KMS-11 (cell line): ENCODE data around the gene TTPAL.

Source experiments
- H2AFZ ChIP-seq: fragments of 200-600 bp; sonication (generic); 2 replicates; pipeline ENCODE4 v1.6.1; 2016; ENCODE audit warnings: antibody characterized with exemption, mixed run types, low read depth
- H3K27ac ChIP-seq: fragments of 200-600 bp; sonication (generic); 2 replicates; pipeline ENCODE4 v1.6.1; 2016; ENCODE audit warnings: mild to moderate bottlenecking, mixed run types
- H3K27me3 ChIP-seq: fragments of 200-600 bp; sonication (generic); 2 replicates; pipeline ENCODE4 v1.6.1; 2017; ENCODE audit warnings: mild to moderate bottlenecking, low read depth, mixed run types, moderate library complexity; ENCODE audit not compliant: insufficient read depth
- H3K36me3 ChIP-seq: fragments of 200-600 bp; sonication (generic); 2 replicates; pipeline ENCODE4 v1.6.1; 2017; ENCODE audit warnings: mild to moderate bottlenecking, mixed run types; ENCODE audit not compliant: insufficient read depth
- H3K4me1 ChIP-seq: fragments of 200-600 bp; sonication (generic); 2 replicates; pipeline ENCODE4 v1.6.1; 2016; ENCODE audit warnings: mild to moderate bottlenecking, low read depth, mixed run types; ENCODE audit not compliant: poor library complexity, severe bottlenecking
- H3K4me2 ChIP-seq: fragments of 200-600 bp; sonication (generic); 2 replicates; pipeline ENCODE4 v1.7.0; 2016; ENCODE audit warnings: mild to moderate bottlenecking, mixed run types
- H3K4me3 ChIP-seq: fragments of 200-600 bp; sonication (generic); IDR thresholded peaks from 2 replicates; pipeline ENCODE4 v1.6.1; 2017; ENCODE audit warnings: low read depth, low read length, mixed read lengths; ENCODE audit not compliant: insufficient read depth
- H3K79me2 ChIP-seq: fragments of 200-600 bp; sonication (generic); 2 replicates; pipeline ENCODE4 v1.6.1; 2016; ENCODE audit warnings: low read depth, mixed run types; ENCODE audit not compliant: insufficient read depth
- H3K9ac ChIP-seq: fragments of 200-600 bp; sonication (generic); 2 replicates; pipeline ENCODE4 v1.6.1; 2016; ENCODE audit warnings: mild to moderate bottlenecking, mixed run types
- H4K20me1 ChIP-seq: fragments of 200-600 bp; sonication (generic); 2 replicates; pipeline ENCODE4 v1.6.1; 2016; ENCODE audit warnings: mild to moderate bottlenecking, mixed run types; ENCODE audit not compliant: insufficient read depth
- TF ChIP-seq, protein P1 (sequence below): fragments of 200-600 bp; sonication (generic); conservative IDR thresholded peaks from 2 replicates; pipeline ENCODE4 v1.6.1; 2017; ENCODE audit warnings: low read depth, mild to moderate bottlenecking, antibody characterized with exemption, low read length, moderate library complexity, mixed read lengths

Gene TTPAL

DNA sequence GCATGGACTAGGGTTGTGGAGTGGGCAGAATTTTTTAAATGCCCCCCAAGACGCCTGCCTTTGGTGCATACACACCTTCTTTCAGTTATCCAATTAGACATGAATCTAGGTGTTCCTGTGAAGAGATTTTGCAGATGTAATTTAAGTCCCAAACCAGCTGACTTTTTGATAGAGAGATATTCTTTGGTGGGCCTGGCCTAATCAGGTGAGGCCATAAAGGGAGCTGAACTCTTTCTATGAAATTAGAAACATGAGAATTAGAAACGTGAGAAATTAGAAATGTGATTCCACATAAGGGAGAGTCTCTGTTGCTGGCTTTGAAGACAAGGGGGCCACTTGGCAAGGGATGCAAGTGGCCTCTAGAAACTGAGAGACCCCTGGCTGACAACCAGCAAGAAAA is 36.4 kb upstream of the TTPAL start:
- H3K9ac ChIP-seq, result no peak overlapping the region
- no peak overlapping the region for H2AFZ ChIP-seq
- no peaks in the 10 kb centered on the region for H3K36me3 ChIP-seq
- H3K4me3 ChIP-seq, result no peak overlapping the region
- H3K27me3 ChIP-seq, result no peaks in the 10 kb centered on the region
- TF ChIP-seq, protein P1, sequence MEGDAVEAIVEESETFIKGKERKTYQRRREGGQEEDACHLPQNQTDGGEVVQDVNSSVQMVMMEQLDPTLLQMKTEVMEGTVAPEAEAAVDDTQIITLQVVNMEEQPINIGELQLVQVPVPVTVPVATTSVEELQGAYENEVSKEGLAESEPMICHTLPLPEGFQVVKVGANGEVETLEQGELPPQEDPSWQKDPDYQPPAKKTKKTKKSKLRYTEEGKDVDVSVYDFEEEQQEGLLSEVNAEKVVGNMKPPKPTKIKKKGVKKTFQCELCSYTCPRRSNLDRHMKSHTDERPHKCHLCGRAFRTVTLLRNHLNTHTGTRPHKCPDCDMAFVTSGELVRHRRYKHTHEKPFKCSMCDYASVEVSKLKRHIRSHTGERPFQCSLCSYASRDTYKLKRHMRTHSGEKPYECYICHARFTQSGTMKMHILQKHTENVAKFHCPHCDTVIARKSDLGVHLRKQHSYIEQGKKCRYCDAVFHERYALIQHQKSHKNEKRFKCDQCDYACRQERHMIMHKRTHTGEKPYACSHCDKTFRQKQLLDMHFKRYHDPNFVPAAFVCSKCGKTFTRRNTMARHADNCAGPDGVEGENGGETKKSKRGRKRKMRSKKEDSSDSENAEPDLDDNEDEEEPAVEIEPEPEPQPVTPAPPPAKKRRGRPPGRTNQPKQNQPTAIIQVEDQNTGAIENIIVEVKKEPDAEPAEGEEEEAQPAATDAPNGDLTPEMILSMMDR, result no peak
- no peak overlapping the region for H3K27ac ChIP-seq
- H4K20me1 ChIP-seq, result no peaks in the 10 kb centered on the region
- H3K4me2 ChIP-seq, result no peak overlapping the region
- H3K79me2 ChIP-seq, result no peaks in the 10 kb centered on the region
- H3K4me1 ChIP-seq, result no peaks in the 10 kb centered on the region

DNA sequence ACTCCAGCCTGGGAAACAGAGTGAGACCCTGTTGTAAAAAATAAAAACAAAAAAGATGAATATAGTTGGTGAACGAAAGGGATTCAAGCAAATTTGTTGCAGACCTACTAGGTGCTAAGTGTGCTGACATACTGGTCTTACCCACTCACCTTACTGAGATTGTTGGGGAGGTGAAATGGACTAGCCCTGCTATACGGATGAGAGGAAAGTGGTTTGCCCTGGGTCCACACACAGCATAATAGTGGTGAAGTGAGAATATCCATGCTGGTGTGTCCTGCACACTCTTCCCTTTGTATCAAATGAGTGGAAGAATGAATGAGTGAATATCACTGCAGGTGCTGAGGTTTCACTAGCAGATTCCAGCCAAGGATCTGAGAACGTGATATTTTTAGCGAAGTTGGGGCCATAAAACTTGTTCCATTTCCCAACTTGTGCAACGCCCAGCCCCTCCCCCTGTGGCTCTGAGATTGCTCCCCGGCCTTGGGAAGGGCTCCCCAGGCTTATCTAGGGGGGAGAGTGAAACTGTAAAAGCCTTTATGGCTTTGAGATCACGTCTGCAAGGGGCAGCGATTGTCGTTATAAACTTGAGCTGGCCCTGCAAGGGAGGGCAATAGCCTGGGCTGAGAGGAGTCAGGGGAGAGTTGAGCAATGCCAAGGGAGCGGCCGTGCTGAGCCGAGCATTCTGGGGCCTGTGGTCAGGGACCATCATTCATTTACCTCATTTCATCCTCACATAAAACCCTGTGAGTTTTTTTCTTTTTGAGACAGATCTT is 33.2 kb upstream of the TTPAL start:
- TF ChIP-seq, protein P1, result no peak
- Histone ChIP-seq H3K27ac (no peak overlapping the region), H3K4me3 (no peak overlapping the region)

DNA sequence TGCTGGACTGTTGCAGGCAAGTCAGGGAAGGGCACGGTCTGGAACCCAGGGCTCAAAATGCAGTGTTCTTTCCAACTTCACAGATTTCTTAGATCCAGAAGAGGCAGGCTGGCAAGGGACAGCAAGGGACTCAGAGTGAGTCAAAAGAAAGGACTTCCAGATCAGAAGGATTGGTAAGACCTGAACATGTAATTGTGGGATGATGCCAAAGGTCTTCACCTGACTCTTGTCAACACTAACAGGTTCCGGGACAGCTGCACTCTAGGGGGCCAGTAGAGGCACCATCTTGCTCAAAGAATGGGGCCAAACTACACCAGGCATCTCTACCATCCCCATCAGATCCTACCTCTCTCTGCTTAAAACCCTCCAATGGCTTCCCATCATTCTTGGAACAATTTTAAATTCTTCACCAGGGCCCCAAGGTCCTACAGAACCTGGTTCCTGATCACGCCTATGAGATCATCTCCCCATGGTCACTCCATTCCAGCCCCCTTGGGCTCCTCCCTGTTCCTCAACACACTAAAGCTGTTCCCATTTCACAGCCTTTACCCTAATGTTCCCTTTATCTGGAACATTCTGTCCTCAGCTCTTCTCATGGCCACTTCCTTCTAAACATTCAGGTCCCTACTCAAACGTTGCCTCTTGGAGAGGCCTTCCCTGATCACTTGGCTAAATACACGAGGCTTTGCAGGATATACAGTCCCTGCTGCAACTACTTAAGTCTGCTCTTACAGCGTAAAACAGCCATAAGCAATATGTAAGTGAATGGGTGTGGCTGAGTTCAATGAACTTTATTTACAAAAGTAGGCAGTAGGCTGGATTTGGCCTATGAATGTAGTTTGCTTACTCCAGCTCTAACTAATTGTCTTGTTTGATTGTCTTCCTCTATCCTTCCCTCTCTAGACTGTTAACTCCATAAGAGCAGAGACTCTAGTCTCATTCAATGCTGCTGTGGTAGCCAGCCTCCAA is 29.6 kb upstream of the TTPAL start:
- H3K4me3 ChIP-seq, result no peak overlapping the region
- H4K20me1 ChIP-seq, result no peaks in the 10 kb centered on the region
- no peak overlapping the region for H3K9ac ChIP-seq
- TF ChIP-seq, protein P1, result no peak
- no peak overlapping the region for H3K27ac ChIP-seq
- H3K4me2 ChIP-seq, result no peak overlapping the region
- no peak overlapping the region for H2AFZ ChIP-seq
- H3K79me2 ChIP-seq, result no peaks in the 10 kb centered on the region
- no peaks in the 10 kb centered on the region for H3K36me3 ChIP-seq
- H3K4me1 ChIP-seq, result peaks cover 10% of the 10 kb centered on the region
- H3K27me3 ChIP-seq, result no peaks in the 10 kb centered on the region

More for the DNA sequence above, 33.2 kb upstream of the TTPAL start:
- no peak overlapping the region for H3K9ac ChIP-seq
- no peaks in the 10 kb centered on the region for H3K36me3 ChIP-seq
- H3K4me2 ChIP-seq, result no peak overlapping the region
- no peak overlapping the region for H2AFZ ChIP-seq
- H3K79me2 ChIP-seq, result no peaks in the 10 kb centered on the region
- H4K20me1 ChIP-seq, result no peaks in the 10 kb centered on the region
- H3K4me1 ChIP-seq, result no peaks in the 10 kb centered on the region
- no peaks in the 10 kb centered on the region for H3K27me3 ChIP-seq

- TF ChIP-seq, protein P1, result no peak
- no peak overlapping the region for H3K9ac ChIP-seq
- no peak overlapping the region for H3K27ac ChIP-seq
- H3K36me3 ChIP-seq, result no peaks in the 10 kb centered on the region
- H2AFZ ChIP-seq, result no peak overlapping the region
- no peaks in the 10 kb centered on the region for H4K20me1 ChIP-seq
- no peak overlapping the region for H3K4me3 ChIP-seq
- peaks cover 10% of the 10 kb centered on the region for H3K4me1 ChIP-seq
- H3K4me2 ChIP-seq, result no peak overlapping the region
- H3K27me3 ChIP-seq, result no peaks in the 10 kb centered on the region
- no peaks in the 10 kb centered on the region for H3K79me2 ChIP-seq
Measured at GRCh38 chr20:44447827-44448419, 27.8 kb upstream of the TTPAL start.
